ENCODE data around the gene ZDHHC8.

Gene ZDHHC8

GRCh38 chr22:20096574-20097420, 34.8 kb upstream of the ZDHHC8 start:
- no peak for DNase-seq

- DNase-seq = no peak
Measured at GRCh38 chr22:20099099-20099711, 32.4 kb upstream of the ZDHHC8 start.

GRCh38 chr22:20101638-20102037, 30.0 kb upstream of the ZDHHC8 start:
- no peak for DNase-seq

- no peak for DNase-seq
Measured at GRCh38 chr22:20102203-20102780, 29.3 kb upstream of the ZDHHC8 start.

- no peak for DNase-seq
Measured at GRCh38 chr22:20105456-20106204, 26.0 kb upstream of the ZDHHC8 start.

GRCh38 chr22:20106205-20106848, 25.3 kb upstream of the ZDHHC8 start:
- DNase-seq = no peak

- DNase-seq = no peak
Measured at GRCh38 chr22:20106849-20107237, 24.8 kb upstream of the ZDHHC8 start.

- no peak for DNase-seq
Measured at GRCh38 chr22:20107471-20107901, 24.1 kb upstream of the ZDHHC8 start.

GRCh38 chr22:20107951-20108756, 23.4 kb upstream of the ZDHHC8 start:
- DNase-seq = no peak

GRCh38 chr22:20108757-20109230, 22.8 kb upstream of the ZDHHC8 start:
- no peak for DNase-seq

- no peak for DNase-seq
Measured at GRCh38 chr22:20109411-20110358, 21.9 kb upstream of the ZDHHC8 start.

GRCh38 chr22:20110359-20110985, 21.1 kb upstream of the ZDHHC8 start:
- DNase-seq = no peak

GRCh38 chr22:20111045-20111688, 20.4 kb upstream of the ZDHHC8 start:
- no peak for DNase-seq

GRCh38 chr22:20111689-20112622, 19.6 kb upstream of the ZDHHC8 start:
- DNase-seq = peak in 3 of 51 donors; percentile 23 to 31 (median 29)

GRCh38 chr22:20112623-20113511, 18.7 kb upstream of the ZDHHC8 start:
- no peak for DNase-seq

Data from hypothalamus (tissue), 51 donors.